ENCODE measurements around the gene TTLL12.

The TTLL12 gene

DNA sequence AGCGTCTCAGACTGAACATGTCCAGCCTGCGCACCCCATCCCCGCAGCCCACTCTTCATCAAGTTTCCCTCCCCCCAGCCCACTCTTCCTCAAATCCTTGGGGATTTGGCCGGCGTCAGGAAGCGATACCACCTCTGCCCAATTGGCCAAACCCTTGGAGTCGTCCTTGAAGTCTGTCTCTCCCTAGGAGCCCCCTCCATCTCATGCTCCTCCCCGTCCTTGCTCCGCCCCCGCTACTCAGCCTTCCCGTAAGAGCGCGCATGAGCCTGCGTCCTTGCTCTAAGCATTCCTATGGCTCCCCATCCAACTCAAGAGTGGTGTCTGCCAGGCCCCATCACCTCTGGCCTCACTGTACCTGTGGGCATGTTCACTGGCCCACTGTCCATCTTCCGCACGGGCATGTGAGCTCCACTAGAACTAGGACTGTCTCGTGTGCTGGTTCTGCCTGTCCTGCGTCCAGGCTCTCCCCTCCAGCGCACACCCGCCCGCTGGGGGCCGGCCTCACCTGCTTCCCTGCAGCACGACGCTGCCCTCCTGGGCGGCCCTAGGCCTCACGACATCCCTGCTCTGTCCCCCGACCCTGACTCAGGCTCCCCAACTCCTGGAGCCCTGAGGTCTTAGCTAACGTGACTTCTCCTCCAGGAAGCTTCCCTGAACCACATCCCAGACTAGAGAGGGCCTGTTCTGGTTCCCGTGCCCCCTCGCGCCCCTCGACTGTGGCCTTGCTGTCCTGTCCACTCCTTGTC is 30.5 kb upstream of the TTLL12 start:
- ChIA-PET POLR2A (no interaction called here), CTCF (no interaction called here)
- DNase-seq (ENCODE audit: extremely low spot score) = no peak
- TF ChIP-seq, protein P1, sequence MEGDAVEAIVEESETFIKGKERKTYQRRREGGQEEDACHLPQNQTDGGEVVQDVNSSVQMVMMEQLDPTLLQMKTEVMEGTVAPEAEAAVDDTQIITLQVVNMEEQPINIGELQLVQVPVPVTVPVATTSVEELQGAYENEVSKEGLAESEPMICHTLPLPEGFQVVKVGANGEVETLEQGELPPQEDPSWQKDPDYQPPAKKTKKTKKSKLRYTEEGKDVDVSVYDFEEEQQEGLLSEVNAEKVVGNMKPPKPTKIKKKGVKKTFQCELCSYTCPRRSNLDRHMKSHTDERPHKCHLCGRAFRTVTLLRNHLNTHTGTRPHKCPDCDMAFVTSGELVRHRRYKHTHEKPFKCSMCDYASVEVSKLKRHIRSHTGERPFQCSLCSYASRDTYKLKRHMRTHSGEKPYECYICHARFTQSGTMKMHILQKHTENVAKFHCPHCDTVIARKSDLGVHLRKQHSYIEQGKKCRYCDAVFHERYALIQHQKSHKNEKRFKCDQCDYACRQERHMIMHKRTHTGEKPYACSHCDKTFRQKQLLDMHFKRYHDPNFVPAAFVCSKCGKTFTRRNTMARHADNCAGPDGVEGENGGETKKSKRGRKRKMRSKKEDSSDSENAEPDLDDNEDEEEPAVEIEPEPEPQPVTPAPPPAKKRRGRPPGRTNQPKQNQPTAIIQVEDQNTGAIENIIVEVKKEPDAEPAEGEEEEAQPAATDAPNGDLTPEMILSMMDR (IDR thresholded peaks at IDR 0.05; ENCODE audit: control extremely low read depth, extremely low read depth, low read depth, missing control alignments) = no peak

DNA sequence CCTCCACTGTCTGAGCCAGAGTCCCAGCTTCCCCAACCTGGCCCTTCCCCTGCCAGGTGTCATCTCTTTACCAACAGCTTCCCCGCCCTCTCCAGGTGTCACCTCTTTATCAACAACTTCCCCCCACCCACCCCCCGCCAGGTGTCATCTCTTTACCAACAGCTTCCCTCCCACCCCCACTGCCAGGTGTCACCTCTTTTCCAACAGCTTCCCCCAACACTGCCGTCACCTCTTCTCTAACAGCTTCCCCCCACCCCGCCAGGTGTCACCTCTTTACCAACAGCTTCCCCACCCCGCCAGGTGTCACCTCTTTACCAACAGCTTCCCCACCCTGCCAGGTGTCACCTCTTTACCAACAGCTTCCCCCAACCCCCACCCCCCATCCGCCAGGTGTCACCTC is 29.8 kb upstream of the TTLL12 start:
- POLR2A ChIA-PET = no interaction called here
- no peak for DNase-seq (ENCODE audit: extremely low spot score)
- TF ChIP-seq, protein P1 (IDR thresholded peaks at IDR 0.05; ENCODE audit: control extremely low read depth, extremely low read depth, low read depth, missing control alignments) = no peak
- CTCF ChIA-PET = interaction anchor here (1.4 kb wide), 1 partner anchor 130 kb away, joined by 3 read pairs; no protein-coding TSS in a partner anchor

DNA sequence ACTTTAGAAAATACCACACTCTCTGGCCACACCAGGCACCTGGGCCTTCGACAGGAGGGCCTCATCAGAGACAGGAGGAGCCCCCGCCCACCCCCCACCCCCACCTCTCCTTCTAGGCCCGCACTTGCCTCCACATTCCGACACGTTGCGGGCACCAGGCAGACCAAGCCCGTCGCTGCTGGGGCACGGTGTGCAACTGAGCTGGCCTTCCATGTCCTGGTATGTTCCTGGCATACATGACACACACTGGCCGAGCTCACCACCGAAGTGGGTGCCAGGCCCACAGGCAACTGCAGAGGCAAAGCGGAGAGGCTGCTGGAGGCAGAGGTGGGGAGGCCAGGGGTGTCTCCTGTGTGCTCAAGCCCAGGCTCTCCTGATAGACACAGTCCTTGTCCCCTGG is 27.0 kb upstream of the TTLL12 start:
- ChIA-PET CTCF (no interaction called here), POLR2A (no interaction called here)
- TF ChIP-seq, protein P1 (IDR thresholded peaks at IDR 0.05; ENCODE audit: control extremely low read depth, extremely low read depth, low read depth, missing control alignments) = no peak

DNA sequence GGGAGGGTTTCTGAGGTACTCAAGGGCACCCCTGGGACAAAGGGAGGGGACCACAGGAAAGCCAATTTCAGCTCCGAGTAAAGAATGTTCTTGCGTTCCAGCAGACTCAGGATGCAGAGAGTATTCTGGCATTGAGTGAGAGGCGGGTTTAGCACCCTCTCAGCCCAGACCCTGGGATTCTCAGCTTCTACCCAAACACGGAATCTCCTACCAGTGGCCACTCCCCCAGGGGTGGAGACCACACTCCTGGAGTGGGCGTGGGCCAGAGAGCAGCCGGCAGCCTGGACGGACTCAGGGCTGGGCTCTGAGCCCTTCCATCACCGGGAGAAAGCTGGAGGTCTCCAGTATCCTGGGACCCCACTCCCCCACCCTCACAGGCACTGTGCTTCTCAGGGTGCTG is 26.1 kb upstream of the TTLL12 start:
- POLR2A ChIA-PET = no interaction called here

More for the DNA sequence above, 27.0 kb upstream of the TTLL12 start:
- DNase-seq (ENCODE audit: extremely low spot score) = no peak

DNA sequence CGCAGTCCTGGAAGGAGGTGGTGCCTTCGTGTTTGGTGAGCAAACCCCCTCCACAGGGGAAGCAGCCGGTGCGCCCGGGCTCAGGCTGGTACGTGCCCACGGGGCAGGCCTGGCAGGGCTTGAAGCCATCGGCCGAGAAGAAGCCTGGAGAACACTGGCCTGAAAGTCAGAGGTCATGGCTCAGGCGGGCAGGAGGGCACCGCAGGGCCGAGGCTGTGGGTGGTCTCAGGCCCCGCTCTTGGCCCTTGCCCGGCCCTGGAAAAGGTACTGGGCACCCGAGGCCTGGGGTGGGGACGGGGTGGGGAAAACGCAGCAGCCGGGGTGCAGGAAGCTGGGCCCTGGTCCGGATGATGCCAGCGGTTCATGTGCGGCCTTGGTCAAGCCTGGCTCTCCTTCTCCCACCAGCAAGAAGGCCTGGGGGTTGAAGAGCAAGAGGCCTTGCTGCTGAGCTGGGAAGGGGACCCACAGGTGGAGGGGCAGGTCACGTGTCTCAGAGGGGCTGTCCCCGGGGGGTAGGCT is 25.6 kb upstream of the TTLL12 start:
- no peak for DNase-seq (ENCODE audit: extremely low spot score)
- ChIA-PET POLR2A (no interaction called here), CTCF (no interaction called here)
- TF ChIP-seq, protein P1 (IDR thresholded peaks at IDR 0.05; ENCODE audit: control extremely low read depth, extremely low read depth, low read depth, missing control alignments) = no peak

More for the DNA sequence above, 26.1 kb upstream of the TTLL12 start:
- CTCF ChIA-PET = no interaction called here
- no peak for DNase-seq (ENCODE audit: extremely low spot score)
- TF ChIP-seq, protein P1 (IDR thresholded peaks at IDR 0.05; ENCODE audit: control extremely low read depth, extremely low read depth, low read depth, missing control alignments) = no peak

DNA sequence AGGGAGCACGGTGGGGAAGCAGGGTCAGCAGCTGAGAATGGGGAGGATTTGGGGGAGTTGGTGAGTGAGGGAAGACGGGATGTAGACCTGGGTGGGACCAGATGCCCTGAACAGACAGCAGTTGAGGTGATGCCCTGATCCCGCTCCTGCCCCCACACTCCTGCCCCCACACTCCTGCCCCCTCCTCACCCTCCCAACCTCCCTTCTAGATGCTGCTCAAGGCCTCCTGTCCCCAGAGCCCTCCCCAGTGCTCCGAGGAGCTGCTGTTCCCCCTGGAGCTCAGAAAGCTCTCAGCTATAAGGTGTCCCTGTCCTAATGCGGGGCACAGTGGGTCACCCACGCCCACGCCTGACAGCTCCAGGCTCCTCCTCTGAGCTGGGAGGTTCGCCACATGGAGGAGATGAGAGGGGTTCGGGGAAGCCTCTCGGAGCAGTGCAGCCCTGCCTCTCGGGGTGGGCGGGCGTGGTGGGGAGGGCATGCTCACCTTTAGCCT is 25.1 kb upstream of the TTLL12 start:
- no peak for DNase-seq (ENCODE audit: extremely low spot score)
- TF ChIP-seq, protein P1 (IDR thresholded peaks at IDR 0.05; ENCODE audit: control extremely low read depth, extremely low read depth, low read depth, missing control alignments) = no peak
- ChIA-PET POLR2A (no interaction called here), CTCF (no interaction called here)

Data from GM10248 (cell line).